CD4-positive, alpha-beta memory T cell (primary cell): ENCODE measurements around the gene USP11. TPM values are rescaled to one million over a fixed set of nuclear protein-coding genes. Genes with fewer than 3 reads are reported as not detected.
A peak's percentile ranks its signal among the peaks of the same experiment; 100 is the strongest.
"Not testable (repeated sequence)": the region's sequence is repeated elsewhere in the genome, so short reads cannot be mapped to it uniquely, and the experiment has no call there.

Experiments
- CTCF ChIA-PET: fragments of 350-600 bp; sonication (Branson Sonifier 250); formaldehyde crosslinking; loops from one replicate; lab custom pipeline; 2021; ENCODE audit warnings: inconsistent platforms; ENCODE audit not compliant: partially characterized antibody; lab: Charles Lee
- POLR2A ChIA-PET: fragments of 350-600 bp; sonication (Branson Sonifier 250); formaldehyde crosslinking; loops from one replicate; lab custom pipeline; 2021; ENCODE audit not compliant: partially characterized antibody; lab: Charles Lee
- DNase-seq, 5 donors: peaks; one replicate each; pipeline versions ENCODE4 v3.0.0 to v3.0.0-alpha.2; 2020 to 2022; ENCODE audit warnings: mixed read lengths in 1 of 5
- H3K27ac ChIP-seq: one replicate; pipeline ENCODE4 v1.7.0; 2013; ENCODE audit warnings: low read depth, low read length
- H3K27me3 ChIP-seq: 2 replicates; pipeline ENCODE4 v1.7.0; 2013; ENCODE audit warnings: mild to moderate bottlenecking, low read length, moderate library complexity; ENCODE audit not compliant: insufficient read depth
- H3K36me3 ChIP-seq: 2 replicates; pipeline ENCODE4 v1.7.0; 2013; ENCODE audit warnings: mild to moderate bottlenecking, low read length, moderate library complexity; ENCODE audit not compliant: insufficient read depth
- H3K4me1 ChIP-seq: 2 replicates; pipeline ENCODE4 v1.7.0; 2013; ENCODE audit warnings: mild to moderate bottlenecking, low read length, moderate library complexity; ENCODE audit not compliant: insufficient read depth
- H3K4me3 ChIP-seq, 2 donors: one replicate each; pipeline ENCODE4 v1.7.0; 2013; ENCODE audit warnings: low read length in 2 of 2, mild to moderate bottlenecking in 1 of 2
- H3K9me3 ChIP-seq, 2 donors: one replicate each; pipeline ENCODE4 v1.7.0; 2013; ENCODE audit warnings: low read length in 2 of 2, control low read depth in 1 of 2; ENCODE audit not compliant: control insufficient read depth in 1 of 2
- H3K27ac Mint-ChIP-seq, 7 donors: one replicate each; pipeline ENCODE4 v1.8.0; 2020 to 2021; ENCODE audit warnings: mixed read lengths in 7 of 7, mild to moderate bottlenecking in 6 of 7, inconsistent platforms in 3 of 7, moderate library complexity in 3 of 7
- H3K27me3 Mint-ChIP-seq, 2 donors: one replicate each; pipeline ENCODE4 v1.8.0; 2020 to 2021; ENCODE audit warnings: mixed read lengths in 2 of 2
- H3K36me3 Mint-ChIP-seq, 2 donors: one replicate each; pipeline ENCODE4 v1.8.0; 2020 to 2021; ENCODE audit warnings: mixed read lengths in 2 of 2, inconsistent platforms in 1 of 2, mild to moderate bottlenecking in 1 of 2
- H3K4me1 Mint-ChIP-seq, 4 donors: one replicate each; pipeline ENCODE4 v1.8.0; 2020 to 2021; ENCODE audit warnings: mixed read lengths in 4 of 4, mild to moderate bottlenecking in 1 of 4
- H3K4me3 Mint-ChIP-seq, 8 donors: one replicate each; pipeline ENCODE4 v1.8.0; 2020 to 2021; ENCODE audit warnings: mixed read lengths in 8 of 8, mild to moderate bottlenecking in 7 of 8, moderate library complexity in 6 of 8, inconsistent platforms in 3 of 8
- H3K9me3 Mint-ChIP-seq, 8 donors: one replicate each; pipeline ENCODE4 v1.8.0; 2020 to 2021; ENCODE audit warnings: mixed read lengths in 8 of 8, mild to moderate bottlenecking in 5 of 8, inconsistent platforms in 3 of 8, moderate library complexity in 1 of 8
- intact Hi-C: fragments of 100-400 bp; cut with micrococcal nuclease; formaldehyde crosslinking; loops from one replicate; pipeline ENCODE4 v1.15.1; 2023
- polyA plus RNA-seq, 2 donors: library from polyadenylated mRNA; unstranded; fragments of 300-500 nt; fragmentation: Illumina TruSeq; gene quantifications; one replicate each; pipeline ENCODE4 v1.2.3, GENCODE V29; 2021
- total RNA-seq, 2 experiments: library from RNA; stranded (reverse); gene quantifications; one replicate each; pipeline ENCODE4 v1.2.3, GENCODE V29; 2021

USP11 gene
- total and polyA plus RNA-seq, 4 experiments from 2014 or later: 36.6 to 81.4 (median 61.9) TPM

DNA sequence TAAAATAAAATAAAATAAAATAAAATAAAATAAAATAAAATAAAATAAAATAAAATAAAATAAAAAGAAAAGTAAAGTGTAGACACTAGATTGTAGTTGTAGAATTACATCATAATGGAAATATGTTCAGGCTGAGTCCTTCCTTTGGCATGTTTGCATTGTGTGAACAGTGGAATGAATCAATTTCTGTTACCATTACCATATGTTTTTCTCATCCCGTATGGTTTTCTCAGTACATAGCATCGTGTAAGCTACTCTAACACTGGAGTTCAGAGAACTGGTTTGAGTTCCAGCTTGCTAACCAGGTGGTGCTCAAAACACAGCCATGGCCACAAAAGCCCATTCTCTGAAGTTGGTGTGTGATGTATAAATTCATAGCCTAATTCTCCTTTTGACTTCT lies 45.9 kb downstream of the USP11 start:
- ChIA-PET POLR2A (no interaction called here), CTCF (no interaction called here)
- intact Hi-C loops: no loop called here

DNA sequence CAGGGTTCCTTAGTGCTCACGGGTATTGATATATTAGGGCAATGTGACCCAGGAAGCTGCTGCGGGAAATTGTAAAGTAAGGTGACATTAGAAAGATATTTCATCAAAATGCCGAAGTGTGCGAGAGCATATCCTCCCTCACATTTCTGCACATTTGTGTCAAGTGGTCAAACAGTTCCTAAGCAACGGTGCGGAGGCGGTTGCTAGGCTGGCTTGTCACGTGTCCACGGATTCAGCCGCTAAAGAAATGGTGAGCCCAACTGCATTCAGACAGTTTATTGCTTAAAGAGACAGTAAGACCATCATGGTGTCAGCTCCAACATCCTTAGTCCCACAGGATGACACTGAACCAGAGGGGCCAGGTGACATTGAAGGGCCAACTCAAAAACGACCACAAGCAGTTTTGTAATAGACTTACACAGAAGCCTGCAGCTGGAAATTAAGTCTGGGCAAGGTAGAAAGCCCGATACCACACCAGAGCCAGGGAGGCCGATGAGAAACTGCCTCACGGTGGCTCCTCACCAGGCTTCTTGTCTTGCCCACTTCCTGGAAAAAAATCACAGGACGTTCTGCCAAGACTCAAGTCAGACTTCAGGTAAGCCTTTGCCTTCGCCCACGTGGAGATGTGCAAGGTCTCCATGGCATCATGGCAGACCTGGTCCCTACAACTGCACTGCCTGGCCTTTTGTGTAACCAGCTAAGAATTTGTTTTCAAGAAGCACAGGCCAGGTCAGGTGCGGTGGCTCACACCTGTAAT lies 50.4 kb downstream of the USP11 start:
- intact Hi-C loops: no loop called here
- DNase-seq: peak in 1 of 5 donors; percentile 1

More for the DNA sequence above, 45.9 kb downstream of the USP11 start:
- Histone ChIP-seq H3K4me1 (no peaks in the 10 kb centered on the region), H3K36me3 (no peaks in the 10 kb centered on the region), H3K27me3 (no peaks in the 10 kb centered on the region), H3K27ac (no peak overlapping the region), H3K4me3 (no peak overlapping the region), H3K9me3 (no peaks in the 10 kb centered on the region)
- H3K9me3 Mint-ChIP-seq: no peaks in the 10 kb centered on the region
- no peak overlapping the region for H3K27ac Mint-ChIP-seq
- H3K36me3 Mint-ChIP-seq: no peaks in the 10 kb centered on the region
- peaks cover 0 to 7% (median 1%) of the 10 kb centered on the region in 4 donors for H3K4me1 Mint-ChIP-seq
- no peaks in the 10 kb centered on the region for H3K27me3 Mint-ChIP-seq
- no peak overlapping the region for H3K4me3 Mint-ChIP-seq
- DNase-seq: no peak

DNA sequence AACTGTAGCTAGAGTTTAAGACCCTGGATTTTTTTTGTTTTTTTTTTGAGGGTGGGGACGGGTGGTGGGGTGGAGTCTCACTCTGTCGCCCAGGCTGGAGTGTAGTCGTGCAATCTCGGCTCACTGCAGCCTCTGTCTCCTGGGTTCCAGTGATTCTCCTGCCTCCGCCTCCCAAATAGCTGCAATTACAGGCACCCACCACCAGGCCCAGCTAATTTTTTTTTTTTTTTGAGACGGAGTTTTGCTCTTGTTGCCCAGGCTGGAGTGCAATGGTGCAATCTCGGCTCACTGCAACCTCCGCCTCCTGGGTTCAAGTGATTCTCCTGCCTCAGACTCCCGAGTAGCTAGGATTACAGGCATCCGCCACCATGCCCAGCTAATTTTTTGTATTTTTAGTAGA lies 51.8 kb downstream of the USP11 start:
- CTCF ChIA-PET: interaction anchor here (0.8 kb wide), 1 partner anchor 239 kb away, joined by 3 read pairs; no protein-coding TSS in a partner anchor
- not testable (repeated sequence) for DNase-seq, H3K9me3 Mint-ChIP-seq

More for the DNA sequence above, 50.4 kb downstream of the USP11 start:
- H3K4me3 Mint-ChIP-seq: peak overlapping the region in 1 of 8 donors; percentile 26
- Histone ChIP-seq H3K27me3 (no peaks in the 10 kb centered on the region), H3K9me3 (no peaks in the 10 kb centered on the region), H3K27ac (no peak overlapping the region), H3K4me3 (no peak overlapping the region), H3K36me3 (no peaks in the 10 kb centered on the region), H3K4me1 (no peaks in the 10 kb centered on the region)
- peaks cover 0 to 7% (median 1%) of the 10 kb centered on the region in 4 donors for H3K4me1 Mint-ChIP-seq
- CTCF ChIA-PET: no interaction called here
- H3K27me3 Mint-ChIP-seq: no peaks in the 10 kb centered on the region
- H3K27ac Mint-ChIP-seq: peak overlapping the region in 1 of 7 donors; percentile 3
- H3K9me3 Mint-ChIP-seq: no peaks in the 10 kb centered on the region
- POLR2A ChIA-PET: no interaction called here
- no peaks in the 10 kb centered on the region for H3K36me3 Mint-ChIP-seq

DNA sequence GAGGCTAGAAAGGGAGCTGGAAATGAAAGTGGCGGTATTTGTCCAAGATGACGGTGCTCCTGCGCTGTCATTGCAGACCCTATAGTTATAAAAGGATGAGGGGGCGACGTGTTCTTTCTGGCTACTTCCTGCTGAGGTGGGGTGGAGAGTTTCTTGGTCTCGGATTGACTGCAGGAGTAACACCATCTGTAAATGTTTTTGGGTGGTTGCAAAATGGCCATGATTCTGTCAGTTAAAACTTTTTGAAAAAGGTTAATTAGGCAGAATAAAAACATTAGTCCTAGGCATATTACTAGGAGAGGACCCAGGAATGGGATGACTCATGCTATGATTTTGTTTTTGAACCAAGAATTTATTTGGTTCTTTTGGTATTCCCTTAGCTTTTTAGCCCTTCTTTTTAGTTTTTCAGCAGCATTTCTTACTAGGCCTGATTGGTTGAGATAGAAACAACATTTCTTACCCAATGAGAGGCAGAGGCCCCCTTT lies 53.1 kb downstream of the USP11 start:
- H3K27ac Mint-ChIP-seq: no peak overlapping the region
- intact Hi-C loops: no loop called here

More for the DNA sequence above, 51.8 kb downstream of the USP11 start:
- H3K27me3 Mint-ChIP-seq, H3K36me3 ChIP-seq, H3K4me1 ChIP-seq, H3K4me1 Mint-ChIP-seq, intact Hi-C loops, H3K27ac Mint-ChIP-seq, H3K4me3 ChIP-seq, H3K4me3 Mint-ChIP-seq, H3K27me3 ChIP-seq, H3K9me3 ChIP-seq, POLR2A ChIA-PET, H3K36me3 Mint-ChIP-seq, H3K27ac ChIP-seq: not testable (repeated sequence)

DNA sequence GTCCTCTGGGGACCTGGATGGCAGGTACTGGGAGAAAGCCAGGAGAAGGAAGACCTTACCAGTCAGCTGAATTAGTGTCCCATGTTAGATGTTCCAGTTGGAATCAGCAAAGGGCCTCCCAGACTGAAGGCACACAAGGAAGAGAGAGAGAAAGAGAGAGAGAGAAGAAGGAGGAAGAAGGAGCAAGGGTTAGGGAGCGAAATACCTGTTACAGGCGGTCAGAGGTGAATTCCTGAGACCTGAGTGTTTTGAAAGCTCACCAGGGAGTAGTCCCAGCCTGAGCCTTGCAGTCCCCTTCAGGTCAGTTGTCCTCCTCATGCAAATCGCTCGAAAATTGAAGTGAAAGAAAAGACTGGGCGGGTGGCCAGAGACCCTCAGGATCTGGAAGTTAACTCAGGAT lies 60.3 kb downstream of the USP11 start:
- H3K27ac ChIP-seq: no peak overlapping the region
- intact Hi-C loops: no loop called here
- no peak overlapping the region for H3K27ac Mint-ChIP-seq
- H3K36me3 Mint-ChIP-seq: no peaks in the 10 kb centered on the region
- ChIA-PET CTCF (interaction anchor here (1.9 kb wide), 1 partner anchor 91 kb away, joined by 6 read pairs; no protein-coding TSS in a partner anchor), POLR2A (no interaction called here)
- H3K4me3 Mint-ChIP-seq: no peak overlapping the region
- peaks cover 0 to 2% (median 0%) of the 10 kb centered on the region in 8 donors for H3K9me3 Mint-ChIP-seq
- peaks cover 0 to 3% of the 10 kb centered on the region in 2 donors for H3K27me3 Mint-ChIP-seq
- no peak overlapping the region for H3K4me3 ChIP-seq
- no peaks in the 10 kb centered on the region for H3K4me1 Mint-ChIP-seq
- no peaks in the 10 kb centered on the region for H3K4me1 ChIP-seq
- no peaks in the 10 kb centered on the region for H3K27me3 ChIP-seq
- no peaks in the 10 kb centered on the region for H3K36me3 ChIP-seq
- DNase-seq: no peak
- H3K9me3 ChIP-seq: no peaks in the 10 kb centered on the region

More for the DNA sequence above, 53.1 kb downstream of the USP11 start:
- H3K4me3 Mint-ChIP-seq: no peak overlapping the region
- CTCF ChIA-PET: no interaction called here
- Histone ChIP-seq H3K9me3 (no peaks in the 10 kb centered on the region), H3K36me3 (no peaks in the 10 kb centered on the region), H3K4me1 (no peaks in the 10 kb centered on the region), H3K27me3 (no peaks in the 10 kb centered on the region), H3K27ac (no peak overlapping the region), H3K4me3 (no peak overlapping the region)
- no peak for DNase-seq
- H3K27me3 Mint-ChIP-seq: no peaks in the 10 kb centered on the region
- H3K4me1 Mint-ChIP-seq: peaks cover 0 to 7% (median 1%) of the 10 kb centered on the region in 4 donors
- POLR2A ChIA-PET: no interaction called here
- no peaks in the 10 kb centered on the region for H3K36me3 Mint-ChIP-seq
- no peaks in the 10 kb centered on the region for H3K9me3 Mint-ChIP-seq

DNA sequence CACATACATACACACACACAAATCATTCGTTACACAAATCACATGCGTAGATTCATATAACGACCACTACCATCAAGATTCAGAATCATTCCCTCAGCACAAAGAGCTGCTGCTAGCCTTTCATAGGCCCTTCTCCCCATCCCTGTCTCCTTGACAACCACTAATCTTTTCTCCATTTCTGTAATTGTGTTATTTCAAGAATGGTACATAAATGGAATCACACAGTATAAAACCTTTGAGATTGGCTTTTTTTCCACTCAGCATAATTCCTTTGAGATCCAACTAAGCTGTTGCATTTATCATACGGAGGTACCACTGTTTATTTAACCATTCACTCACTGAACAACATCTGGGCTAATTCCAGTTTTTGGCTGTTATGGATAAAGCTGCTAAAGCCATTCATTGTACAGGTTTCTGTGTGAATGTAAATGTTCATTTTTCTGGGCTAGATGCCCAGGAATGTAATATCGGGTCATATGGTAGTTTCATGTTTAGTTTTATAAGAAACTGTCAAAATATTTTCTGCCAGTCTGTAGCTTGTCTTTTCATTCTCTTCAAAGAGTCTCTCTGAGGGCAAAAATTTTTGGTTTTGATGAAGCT lies 64.1 kb downstream of the USP11 start:
- Histone ChIP-seq H3K27me3 (no peaks in the 10 kb centered on the region), H3K27ac (no peak overlapping the region), H3K4me1 (no peaks in the 10 kb centered on the region), H3K9me3 (no peaks in the 10 kb centered on the region), H3K4me3 (no peak overlapping the region), H3K36me3 (no peaks in the 10 kb centered on the region)
- intact Hi-C loops: no loop called here
- Mint-ChIP-seq H3K27ac (no peak overlapping the region), H3K4me3 (no peak overlapping the region), H3K9me3 (peaks cover 0 to 2% (median 0%) of the 10 kb centered on the region in 8 donors), H3K36me3 (no peaks in the 10 kb centered on the region), H3K4me1 (no peaks in the 10 kb centered on the region), H3K27me3 (peaks cover 0 to 3% of the 10 kb centered on the region in 2 donors)
- no peak for DNase-seq
- ChIA-PET CTCF (interaction anchor here (1.1 kb wide), 1 partner anchor 15 kb away, joined by 3 read pairs; no protein-coding TSS in a partner anchor), POLR2A (no interaction called here)

DNA sequence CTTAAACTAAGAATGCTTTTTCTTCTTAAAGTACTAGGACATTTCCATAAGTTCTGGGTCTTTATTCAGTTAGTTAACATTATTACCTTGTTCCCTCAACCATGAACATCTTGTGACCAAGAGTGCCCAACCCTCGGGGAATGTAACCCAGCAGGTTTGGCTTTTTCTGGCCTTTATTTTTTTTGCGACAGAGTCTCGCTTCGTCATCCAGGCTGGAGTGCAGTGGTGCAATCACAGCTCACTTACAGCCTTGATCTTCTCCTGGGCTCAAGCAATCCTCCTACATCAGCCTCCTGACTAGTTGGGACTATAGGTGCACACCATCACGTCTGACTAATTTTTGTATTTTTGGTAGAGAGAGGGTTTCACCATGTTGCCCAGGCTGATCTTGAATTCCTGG lies 65.1 kb downstream of the USP11 start:
- Mint-ChIP-seq H3K36me3 (no peaks in the 10 kb centered on the region), H3K4me1 (no peaks in the 10 kb centered on the region), H3K4me3 (no peak overlapping the region), H3K27me3 (no peaks in the 10 kb centered on the region), H3K9me3 (no peaks in the 10 kb centered on the region), H3K27ac (no peak overlapping the region)
- DNase-seq: no peak
- CTCF ChIA-PET: no interaction called here
- H3K27ac ChIP-seq: no peak overlapping the region
- intact Hi-C loops: no loop called here
- H3K36me3 ChIP-seq: no peaks in the 10 kb centered on the region
- H3K27me3 ChIP-seq: no peaks in the 10 kb centered on the region
- no peaks in the 10 kb centered on the region for H3K4me1 ChIP-seq
- H3K9me3 ChIP-seq: no peaks in the 10 kb centered on the region
- H3K4me3 ChIP-seq: no peak overlapping the region
- POLR2A ChIA-PET: no interaction called here
